HepG2 (cell line): ENCODE measurements around the gene NUDT3. TPM values are rescaled to one million over a fixed set of nuclear protein-coding genes. Genes with fewer than 3 reads are reported as not detected.

Experiments
- ATM ChIP-seq: fragments of 450-650 bp; IDR thresholded peaks from 2 replicates; pipeline ENCODE4 v1.7.1; 2017; ENCODE audit warnings: mild to moderate bottlenecking, borderline replicate concordance
- CHCHD3 ChIP-seq: sonication (generic); formaldehyde crosslinking; IDR thresholded peaks from 2 replicates; pipeline ENCODE4 v1.8.0; 2022; ENCODE audit warnings: mild to moderate bottlenecking, missing genetic modification reagents, moderate library complexity
- DDIT3 ChIP-seq: sonication (generic); formaldehyde crosslinking; IDR thresholded peaks from 2 replicates; pipeline ENCODE4 v1.4.0; 2020; ENCODE audit warnings: mild to moderate bottlenecking, missing genetic modification reagents
- DZIP1 ChIP-seq: sonication (generic); formaldehyde crosslinking; IDR thresholded peaks from 2 replicates; pipeline ENCODE4 v1.5.0; 2020; ENCODE audit warnings: mild to moderate bottlenecking, missing genetic modification reagents
- GTF2F1 ChIP-seq: fragments of 150-350 bp; IDR thresholded peaks from 2 replicates; pipeline ENCODE4 v1.6.1; 2014; ENCODE audit warnings: low read length
- HNRNPK ChIP-seq: fragments of 200-400 bp; formaldehyde crosslinking; IDR thresholded peaks from 2 replicates; pipeline ENCODE4 v1.6.1; 2018; ENCODE audit warnings: low read length, low read depth, moderate library complexity, mild to moderate bottlenecking; ENCODE audit not compliant: poor library complexity, severe bottlenecking
- NFATC3 ChIP-seq: sonication (generic); formaldehyde crosslinking; IDR thresholded peaks from 2 replicates; pipeline ENCODE4 v1.5.1; 2020; ENCODE audit warnings: mild to moderate bottlenecking, missing genetic modification reagents
- SNAPC2 ChIP-seq: sonication (generic); formaldehyde crosslinking; IDR thresholded peaks from 2 replicates; pipeline ENCODE4 v1.8.1; 2022; ENCODE audit warnings: mild to moderate bottlenecking, missing genetic modification reagents
- SNAPC4 ChIP-seq: sonication (generic); formaldehyde crosslinking; IDR thresholded peaks from 2 replicates; pipeline ENCODE4 v1.4.0; 2020; ENCODE audit warnings: mild to moderate bottlenecking, missing genetic modification reagents
- TARDBP ChIP-seq: sonication (generic); formaldehyde crosslinking; IDR thresholded peaks from 2 replicates; pipeline ENCODE4 v1.8.0; 2022; ENCODE audit warnings: mild to moderate bottlenecking, missing genetic modification reagents
- ZGPAT ChIP-seq: IDR thresholded peaks from 2 replicates; pipeline ENCODE4 v1.6.1; 2016; ENCODE audit warnings: mild to moderate bottlenecking
- ZNF639 ChIP-seq: conservative IDR thresholded peaks from 2 replicates; pipeline ENCODE4 v1.6.1; 2018; ENCODE audit warnings: missing genetic modification reagents
- ZNF770 ChIP-seq: sonication (generic); formaldehyde crosslinking; IDR thresholded peaks from 2 replicates; pipeline ENCODE4 v1.5.0; 2020; ENCODE audit warnings: mild to moderate bottlenecking, missing genetic modification reagents
- polyA plus RNA-seq, 8 experiments: library from polyadenylated mRNA; depleted of rRNA in 3 of 8; stranded (reverse) in 7 of 8; unstranded in 1 of 8; fragments of >200 nt; fragmentation: Illumina TruSeq in 4 of 8; extraction: Trizol in 4 of 8; gene quantifications; 2 replicates each; pipeline versions ENCODE4 v1.2.1 to v1.2.3, GENCODE V29; 2011 to 2016; ENCODE audit warnings: low read depth in 4 of 8, missing spikeins in 1 of 8, mixed read lengths in 1 of 8; ENCODE audit not compliant: insufficient read depth in 1 of 8
- total RNA-seq, 5 experiments: library from RNA; depleted of rRNA; stranded (reverse); fragments of >200 nt; fragmentation: Illumina TruSeq; extraction: Trizol; gene quantifications; 2 replicates each; pipeline ENCODE4 v1.2.3, GENCODE V29; 2016; ENCODE audit warnings: low read depth in 1 of 5

NUDT3 gene
- total and polyA plus RNA-seq, 2 of the 13 experiments (the other 11 are each of a cell fraction or from before 2014, with no cell fraction given): 20.2 to 20.6 TPM

GRCh38 chr6:34390531-34391472, 1.7 kb downstream of the NUDT3 start (continued):
- TF ChIP-seq DZIP1 (CRISPR knock-in tag) (no peak), ATM (no peak), SNAPC4 (CRISPR knock-in tag) (no peak), TARDBP (no peak), SNAPC2 (CRISPR knock-in tag) (no peak), ZNF770 (CRISPR knock-in tag) (no peak), GTF2F1 (no peak), CHCHD3 (no peak), DDIT3 (no peak), HNRNPK (no peak), ZNF639 (0 out of 2 replicates have a peak, but pooled peaks have one; percentile 27), ZGPAT (no peak), NFATC3 (CRISPR knock-in tag) (no peak)
